SHP77 treated with DMSO at 0.1 percent for 48 hours (cell line): ENCODE results near the gene NETO1.
A peak's percentile ranks its signal among the peaks of the same experiment; 100 is the strongest.

ENCODE experiments used
- DNase-seq: peaks from one replicate; lab custom pipeline; 2025; lab: John Stamatoyannopoulos, UW

The NETO1 gene

DNA sequence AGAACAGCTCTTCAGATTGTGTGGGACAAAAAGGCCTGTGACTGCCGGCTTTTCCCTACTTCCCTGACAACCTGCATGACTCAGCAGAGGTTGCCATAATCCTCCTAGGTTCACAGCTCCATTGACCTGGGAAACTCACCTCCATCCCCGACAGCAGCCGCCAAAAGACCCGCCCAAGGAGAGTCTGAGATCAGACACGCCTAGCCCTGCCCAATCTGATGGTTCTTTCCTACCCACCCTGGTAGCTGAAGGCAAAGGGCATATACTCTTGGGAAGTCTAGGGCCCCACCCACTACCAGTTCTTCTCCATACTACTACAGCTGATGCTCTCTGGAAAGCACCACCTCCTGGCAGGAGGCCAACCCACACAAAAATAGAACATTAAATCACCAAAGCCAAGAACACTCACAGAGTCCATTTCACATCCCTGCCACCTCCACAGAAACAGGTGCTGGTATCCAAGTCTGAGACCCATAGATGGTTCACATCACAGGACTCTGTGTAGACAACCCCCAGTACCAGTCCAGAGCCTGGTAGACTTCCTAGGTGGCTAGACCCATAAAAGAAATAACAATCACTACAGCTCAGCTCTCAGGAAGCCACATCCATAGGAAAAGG lies 140.6 kb downstream of the NETO1 start:
- DNase-seq, result peak; percentile 50

DNA sequence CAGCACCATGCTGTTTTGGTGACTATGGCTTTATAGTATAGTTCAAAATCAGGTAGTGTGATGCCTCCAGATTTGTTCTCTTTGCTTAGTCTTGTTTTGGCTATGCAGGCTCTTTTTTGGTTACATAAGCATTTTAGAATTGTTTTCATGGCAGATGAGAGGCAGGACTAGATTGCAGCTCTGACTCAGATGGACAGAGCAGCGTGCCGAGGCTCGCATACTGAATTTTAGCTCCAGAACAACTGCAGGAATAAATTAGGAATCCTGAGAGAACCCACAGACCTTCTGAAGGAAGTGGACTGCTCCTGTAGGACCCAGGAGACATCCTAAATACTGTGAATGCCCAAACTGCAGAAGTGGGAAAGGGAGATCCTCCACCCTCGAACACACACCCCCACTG lies 141.6 kb downstream of the NETO1 start:
- DNase-seq, result no peak

DNA sequence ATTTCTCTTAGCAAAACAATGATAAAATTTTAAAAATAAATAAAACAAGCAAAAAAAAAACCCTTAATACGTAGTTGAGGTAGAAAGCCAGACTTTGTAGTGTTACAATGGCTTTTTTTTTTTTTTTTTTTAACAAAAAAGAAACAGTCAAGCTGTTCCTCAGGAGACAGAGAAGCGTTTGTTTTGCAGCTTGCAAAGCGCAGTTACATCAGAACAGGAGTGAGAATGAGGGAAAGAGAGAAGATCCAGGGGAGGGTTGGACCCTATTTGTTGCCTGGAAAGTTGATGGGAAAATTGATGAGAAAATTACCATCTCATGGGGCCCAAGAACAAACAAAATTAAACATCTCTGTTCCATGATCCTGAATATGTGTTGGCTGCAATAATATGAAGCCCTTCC lies 146.5 kb downstream of the NETO1 start:
- no peak for DNase-seq

DNA sequence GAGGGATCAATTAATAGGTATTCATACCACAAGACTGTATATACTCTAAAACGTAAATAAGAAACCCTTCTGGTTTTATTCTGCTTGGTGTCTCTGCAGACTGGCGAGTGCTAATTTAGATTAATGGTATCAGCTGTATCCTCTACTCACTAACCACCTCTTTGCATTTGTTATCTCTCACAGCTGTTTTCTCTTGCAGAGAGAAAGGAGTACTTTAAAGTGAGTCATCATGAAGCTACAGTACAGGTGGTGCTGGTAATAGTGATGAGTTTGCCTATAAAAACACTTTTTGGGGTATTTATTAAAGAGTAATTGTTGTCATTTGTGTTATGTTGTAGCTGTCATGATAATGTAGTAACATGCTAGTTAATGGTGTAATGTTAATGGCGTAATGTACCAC lies 147.7 kb downstream of the NETO1 start:
- no peak for DNase-seq

DNA sequence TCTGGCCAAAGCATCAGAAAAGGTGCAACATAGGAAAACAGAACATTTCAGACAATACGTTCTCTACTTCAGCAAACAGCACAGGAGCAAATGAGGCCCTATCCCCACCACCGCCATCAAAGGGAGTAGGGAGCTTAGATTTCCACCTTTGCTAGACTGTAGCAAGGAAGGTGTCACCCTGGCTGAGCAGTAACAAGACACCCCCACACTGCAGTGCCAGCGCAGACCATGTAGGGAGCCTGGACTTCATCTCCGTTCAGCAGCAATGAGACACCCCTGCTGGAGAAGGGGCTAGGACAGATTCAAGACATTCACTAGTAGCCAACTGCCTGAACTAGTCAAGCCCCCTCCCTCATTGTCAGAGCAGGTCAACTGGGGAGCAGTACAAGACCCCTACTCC lies 163.6 kb downstream of the NETO1 start:
- DNase-seq, result no peak

DNA sequence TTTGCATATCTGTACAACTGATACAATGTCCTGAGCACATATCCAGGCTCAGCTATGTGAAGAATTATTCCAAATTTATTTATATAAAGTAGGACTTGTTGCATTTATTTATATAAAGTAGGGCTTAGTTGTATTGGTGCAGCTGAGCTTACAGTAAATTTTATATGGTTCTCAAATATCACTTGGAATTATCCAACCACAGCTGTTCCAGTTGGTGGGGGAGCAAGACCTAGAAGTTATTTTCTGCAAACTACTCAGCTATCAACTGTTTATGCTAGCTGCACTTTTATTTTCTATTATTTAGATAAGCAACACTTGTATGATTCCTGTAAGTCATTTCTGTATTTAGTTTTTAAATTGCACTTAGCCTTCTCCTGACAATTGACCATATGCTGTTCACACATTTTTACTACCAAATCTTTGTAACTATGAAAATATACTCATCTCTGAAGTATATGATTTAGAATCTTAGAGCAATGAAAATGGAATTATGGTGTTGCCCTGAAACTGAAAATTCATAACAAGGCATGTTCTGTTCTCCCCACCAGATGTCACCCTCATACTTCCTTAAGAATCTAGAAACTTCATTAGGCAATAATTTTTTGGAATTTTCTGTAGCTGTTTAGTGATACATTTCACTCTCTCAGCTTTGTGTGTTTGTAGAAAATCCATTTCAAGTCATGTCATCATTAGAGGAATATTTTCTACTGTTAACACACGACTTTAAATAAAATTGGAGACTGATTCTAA lies 166.7 kb downstream of the NETO1 start:
- DNase-seq, result peak; percentile 11

DNA sequence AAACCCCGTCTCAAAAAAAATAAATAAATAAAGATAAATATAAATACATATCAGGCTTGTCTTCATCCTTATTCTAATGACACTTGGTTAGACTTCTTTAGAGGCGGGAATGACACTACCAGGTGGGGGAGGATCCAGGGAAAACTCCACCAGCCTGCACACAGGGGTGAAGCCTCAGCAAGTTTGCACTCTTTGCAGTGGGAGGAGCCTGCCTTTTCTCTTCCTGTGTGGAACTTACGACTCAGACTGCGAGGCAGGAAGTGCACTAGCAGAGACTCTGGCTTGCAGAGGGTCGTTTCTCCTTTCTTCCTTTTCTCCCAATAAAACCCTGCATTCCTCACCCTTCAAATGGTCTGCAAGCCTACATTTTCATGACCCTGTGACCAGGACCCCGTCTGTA lies 170.1 kb downstream of the NETO1 start:
- no peak for DNase-seq

DNA sequence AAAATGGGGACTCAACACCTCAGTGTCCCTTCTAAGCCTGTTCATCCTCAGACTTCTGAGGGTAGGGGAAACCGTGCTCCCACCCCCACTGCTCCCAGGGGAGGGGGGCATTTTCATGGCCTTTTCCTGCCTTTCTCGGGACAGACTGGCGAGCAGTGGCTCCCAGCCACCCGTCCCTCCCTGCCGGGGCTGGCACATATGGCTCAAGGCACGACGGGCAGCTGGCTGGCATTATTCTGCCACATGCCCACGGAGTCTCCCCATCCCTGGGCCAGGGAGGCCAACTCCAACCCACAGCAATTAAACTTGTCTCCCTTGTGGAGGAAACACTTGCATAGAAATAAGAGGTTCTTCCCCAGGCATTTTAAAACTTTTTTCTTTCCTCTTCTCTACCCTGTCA lies 175.2 kb downstream of the NETO1 start:
- DNase-seq, result no peak
